Embryonic facial prominence (tissue), 1 donor: ENCODE measurements around the gene KCNB1.

ENCODE experiments used
- DNase-seq: peaks from one replicate; pipeline ENCODE4 v3.0.0-alpha.2; 2016; ENCODE audit errors: extremely low spot score

The KCNB1 gene

GRCh38 chr20:49354673-49355072 lies 127.8 kb downstream of the KCNB1 start:
- DNase-seq: no peak

- no peak for DNase-seq
These were observed 129.1 kb downstream of the KCNB1 start for GRCh38 chr20:49353348-49353747.

GRCh38 chr20:49352751-49353150 lies 129.7 kb downstream of the KCNB1 start:
- DNase-seq: no peak

GRCh38 chr20:49351775-49352174 lies 130.7 kb downstream of the KCNB1 start:
- no peak for DNase-seq

GRCh38 chr20:49349694-49350252 lies 132.7 kb downstream of the KCNB1 start:
- DNase-seq: no peak

- no peak for DNase-seq
These were observed 133.4 kb downstream of the KCNB1 start for GRCh38 chr20:49349078-49349477.

- DNase-seq: no peak
These were observed 133.9 kb downstream of the KCNB1 start for GRCh38 chr20:49348563-49348962.

- no peak for DNase-seq
These were observed 135.3 kb downstream of the KCNB1 start for GRCh38 chr20:49347156-49347555.

- DNase-seq: no peak
These were observed 135.8 kb downstream of the KCNB1 start for GRCh38 chr20:49346682-49347081.

- peak; percentile 71 for DNase-seq
These were observed 136.9 kb downstream of the KCNB1 start for GRCh38 chr20:49345524-49345923.

GRCh38 chr20:49344975-49345374 lies 137.5 kb downstream of the KCNB1 start:
- peak; percentile 86 for DNase-seq

- no peak for DNase-seq
These were observed 138.3 kb downstream of the KCNB1 start for GRCh38 chr20:49344140-49344539.

GRCh38 chr20:49343246-49343645 lies 139.2 kb downstream of the KCNB1 start:
- DNase-seq: no peak

GRCh38 chr20:49340161-49340966 lies 142.1 kb downstream of the KCNB1 start:
- DNase-seq: no peak

- DNase-seq: no peak
These were observed 143.3 kb downstream of the KCNB1 start for GRCh38 chr20:49339123-49339522.

- DNase-seq: no peak
These were observed 144.4 kb downstream of the KCNB1 start for GRCh38 chr20:49338061-49338460.

GRCh38 chr20:49337357-49337756 lies 145.1 kb downstream of the KCNB1 start:
- DNase-seq: no peak

- DNase-seq: no peak
These were observed 145.7 kb downstream of the KCNB1 start for GRCh38 chr20:49336786-49337185.

GRCh38 chr20:49335476-49335875 lies 147.0 kb downstream of the KCNB1 start:
- no peak for DNase-seq

GRCh38 chr20:49330701-49331615 lies 151.5 kb downstream of the KCNB1 start:
- DNase-seq: no peak

- DNase-seq: no peak
These were observed 153.7 kb downstream of the KCNB1 start for GRCh38 chr20:49328790-49329189.

GRCh38 chr20:49326026-49326425 lies 156.4 kb downstream of the KCNB1 start:
- no peak for DNase-seq
